OCI-LY7 (cell line): ENCODE results near the gene DIP2C. TPM values are rescaled to one million over a fixed set of nuclear protein-coding genes. Genes with fewer than 3 reads are reported as not detected.

ENCODE experiments used
- BruUV-seq: library from RNA; stranded (reverse); fragments of 400-500 nt; replicated peaks from 2 replicates; lab custom pipeline; 2021; lab: Mats Ljungman, UMichigan
- CTCF ChIA-PET: fragments of 300-600 bp; sonication (Branson Sonifier 250); formaldehyde crosslinking; loops from one replicate; lab custom pipeline; 2022; ENCODE audit warnings: antibody characterized with exemption; ENCODE audit not compliant: unreplicated experiment; lab: Charles Lee
- POLR2A ChIA-PET: fragments of 300-600 bp; sonication (Branson Sonifier 250); formaldehyde crosslinking; loops from one replicate; lab custom pipeline; 2022; ENCODE audit warnings: antibody characterized with exemption; lab: Charles Lee
- DNase-seq: peaks from one replicate; pipeline ENCODE4 v3.0.0-alpha.2; 2015; ENCODE audit warnings: low spot score
- H2AFZ ChIP-seq: fragments of 200-600 bp; sonication (generic), shearing (Covaris generic); 2 replicates; pipeline ENCODE4 v1.6.1; 2014; ENCODE audit warnings: mild to moderate bottlenecking, antibody characterized with exemption, low read length, moderate library complexity
- H3K27ac ChIP-seq: fragments of 200-600 bp; sonication (generic); 2 replicates; pipeline ENCODE4 v1.5.1; 2014; ENCODE audit warnings: mixed run types, low read depth, mild to moderate bottlenecking, moderate library complexity, low read length, inconsistent platforms; ENCODE audit not compliant: poor library complexity, severe bottlenecking
- H3K36me3 ChIP-seq: fragments of 200-600 bp; sonication (generic); 2 replicates; pipeline ENCODE4 v1.6.1; 2014; ENCODE audit warnings: mild to moderate bottlenecking, antibody characterized with exemption, low read length, moderate library complexity, mixed read lengths; ENCODE audit not compliant: insufficient read depth
- H3K4me1 ChIP-seq: fragments of 200-600 bp; sonication (generic); 2 replicates; pipeline ENCODE4 v1.5.1; 2014; ENCODE audit warnings: mild to moderate bottlenecking, low read length; ENCODE audit not compliant: insufficient read depth, poor library complexity, severe bottlenecking
- H3K4me2 ChIP-seq: fragments of 200-600 bp; sonication (generic); 2 replicates; pipeline ENCODE4 v1.6.1; 2014; ENCODE audit warnings: mild to moderate bottlenecking, low read length
- H3K4me3 ChIP-seq: fragments of 200-600 bp; sonication (generic); 2 replicates; pipeline ENCODE4 v1.5.1; 2014; ENCODE audit warnings: mild to moderate bottlenecking, low read depth, low read length; ENCODE audit not compliant: poor library complexity, severe bottlenecking
- H3K79me2 ChIP-seq: fragments of 200-600 bp; sonication (generic); 2 replicates; pipeline ENCODE4 v1.6.1; 2016; ENCODE audit warnings: low read depth, mild to moderate bottlenecking, low read length, moderate library complexity, mixed read lengths; ENCODE audit not compliant: insufficient read depth
- H3K9me2 ChIP-seq: fragments of 200-600 bp; sonication (generic); 2 replicates; pipeline ENCODE4 v1.6.1; 2016; ENCODE audit warnings: mild to moderate bottlenecking, low read length, mixed read lengths; ENCODE audit not compliant: insufficient read depth
- H3K9me3 ChIP-seq: fragments of 200-600 bp; sonication (generic); 2 replicates; pipeline ENCODE4 v1.6.1; 2014; ENCODE audit warnings: mild to moderate bottlenecking, mixed run types, low read length, mixed read lengths
- H4K20me1 ChIP-seq: fragments of 200-600 bp; sonication (generic); 2 replicates; pipeline ENCODE4 v1.6.1; 2014; ENCODE audit warnings: mild to moderate bottlenecking, antibody characterized with exemption, low read length, moderate library complexity, mixed read lengths; ENCODE audit not compliant: insufficient read depth
- EZH2phosphoT487 ChIP-seq: fragments of 200-600 bp; sonication (generic); IDR thresholded peaks from 2 replicates; pipeline ENCODE4 v1.6.1; 2018; ENCODE audit warnings: low read depth, borderline replicate concordance, mild to moderate bottlenecking, mixed run types, antibody characterized with exemption, low read length, moderate library complexity, mixed read lengths
- intact Hi-C: fragments of 100-400 bp; cut with micrococcal nuclease; formaldehyde crosslinking; loops from one replicate; pipeline ENCODE4 v1.10.0; 2022; ENCODE audit not compliant: unreplicated experiment
- total RNA-seq, 2 experiments: library from RNA; depleted of rRNA in 1 of 2; stranded (reverse); fragments of >200 nt in 1 of 2; shearing (Covaris generic) in 1 of 2; gene quantifications; 2 replicates each; pipeline ENCODE4 v1.2.3, GENCODE V29; 2014 to 2022
- TF ChIP-seq, protein P1 (sequence below): fragments of 200-600 bp; sonication (generic); conservative IDR thresholded peaks from 2 replicates; pipeline ENCODE4 v1.5.1; 2014; ENCODE audit warnings: mild to moderate bottlenecking, antibody characterized with exemption, low read length, moderate library complexity, mixed read lengths

DIP2C gene
- total RNA-seq, 2 experiments from 2014 or later, result 10.9 to 29.5 TPM

DNA sequence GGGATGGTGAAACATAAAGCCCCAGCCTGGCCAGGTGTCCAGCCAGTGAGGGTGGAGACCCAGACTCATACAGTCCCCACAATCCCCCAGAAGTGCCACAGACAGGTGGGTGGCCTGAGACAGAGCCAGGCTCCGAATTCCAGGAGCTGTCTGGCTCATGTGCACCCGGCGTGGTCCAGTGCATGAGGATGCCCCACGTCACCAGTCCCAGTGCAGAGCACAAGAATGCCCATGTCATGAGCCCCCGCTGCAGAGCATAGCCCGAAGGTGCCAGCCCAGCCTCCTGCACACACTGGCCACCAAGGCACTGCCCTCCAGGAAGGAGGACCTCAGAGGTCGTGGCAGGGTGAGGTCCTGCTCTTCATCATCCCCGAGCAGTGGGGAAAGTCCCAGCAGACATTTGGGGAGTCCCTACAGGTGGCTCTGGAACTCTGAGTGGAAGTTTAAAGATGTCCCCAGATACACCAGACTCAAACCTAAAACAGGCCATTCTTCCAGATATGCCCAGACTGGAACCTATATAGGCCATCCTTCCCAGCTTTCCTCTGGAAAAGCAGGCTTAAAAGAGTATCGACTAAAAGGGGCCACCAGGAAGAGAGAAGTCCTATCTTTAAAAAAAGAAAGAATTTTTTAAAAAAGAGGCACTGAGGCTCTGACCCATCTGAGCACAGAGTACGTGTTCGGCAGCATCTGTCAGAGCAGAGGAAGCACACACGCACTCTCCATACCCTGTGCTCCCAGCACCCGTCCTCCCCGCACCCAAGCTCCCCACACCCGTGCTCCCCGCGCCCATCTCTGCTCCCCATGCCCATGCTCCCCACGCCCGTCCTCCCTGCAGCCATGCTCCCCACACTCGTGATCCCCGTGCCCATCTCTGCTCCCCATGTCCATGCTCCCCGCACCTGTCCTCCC is 11.5 kb downstream of the DIP2C start:
- CTCF ChIA-PET, result no interaction called here

GRCh38 chr10:677038-677437 is 12.4 kb downstream of the DIP2C start:
- no TSS peak for BruUV-seq
- no peaks in the 10 kb centered on the region for H3K79me2 ChIP-seq
- H3K4me3 ChIP-seq, result no peak overlapping the region
- no peak for DNase-seq
- H4K20me1 ChIP-seq, result no peaks in the 10 kb centered on the region
- H3K27ac ChIP-seq, result no peak overlapping the region
- CTCF ChIA-PET, result no interaction called here
- POLR2A ChIA-PET, result interaction anchor here (1.1 kb wide), 1 partner anchor 269 kb away, joined by 3 read pairs; no protein-coding TSS in a partner anchor
- H3K4me1 ChIP-seq, result no peaks in the 10 kb centered on the region
- no peaks in the 10 kb centered on the region for H3K36me3 ChIP-seq
- intact Hi-C loops, result no loop called here
- TF ChIP-seq EZH2phosphoT487, result no peak
- TF ChIP-seq, protein P1, sequence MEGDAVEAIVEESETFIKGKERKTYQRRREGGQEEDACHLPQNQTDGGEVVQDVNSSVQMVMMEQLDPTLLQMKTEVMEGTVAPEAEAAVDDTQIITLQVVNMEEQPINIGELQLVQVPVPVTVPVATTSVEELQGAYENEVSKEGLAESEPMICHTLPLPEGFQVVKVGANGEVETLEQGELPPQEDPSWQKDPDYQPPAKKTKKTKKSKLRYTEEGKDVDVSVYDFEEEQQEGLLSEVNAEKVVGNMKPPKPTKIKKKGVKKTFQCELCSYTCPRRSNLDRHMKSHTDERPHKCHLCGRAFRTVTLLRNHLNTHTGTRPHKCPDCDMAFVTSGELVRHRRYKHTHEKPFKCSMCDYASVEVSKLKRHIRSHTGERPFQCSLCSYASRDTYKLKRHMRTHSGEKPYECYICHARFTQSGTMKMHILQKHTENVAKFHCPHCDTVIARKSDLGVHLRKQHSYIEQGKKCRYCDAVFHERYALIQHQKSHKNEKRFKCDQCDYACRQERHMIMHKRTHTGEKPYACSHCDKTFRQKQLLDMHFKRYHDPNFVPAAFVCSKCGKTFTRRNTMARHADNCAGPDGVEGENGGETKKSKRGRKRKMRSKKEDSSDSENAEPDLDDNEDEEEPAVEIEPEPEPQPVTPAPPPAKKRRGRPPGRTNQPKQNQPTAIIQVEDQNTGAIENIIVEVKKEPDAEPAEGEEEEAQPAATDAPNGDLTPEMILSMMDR, result no peak
- no peaks in the 10 kb centered on the region for H3K9me2 ChIP-seq
- H3K4me2 ChIP-seq, result no peak overlapping the region
- no peak overlapping the region for H2AFZ ChIP-seq
- no peaks in the 10 kb centered on the region for H3K9me3 ChIP-seq

More for the DNA sequence above, 11.5 kb downstream of the DIP2C start:
- intact Hi-C loops, result no loop called here
- H3K4me3 ChIP-seq, result no peak overlapping the region
- no peak for DNase-seq
- no peaks in the 10 kb centered on the region for H3K4me1 ChIP-seq
- H3K36me3 ChIP-seq, result no peaks in the 10 kb centered on the region
- POLR2A ChIA-PET, result no interaction called here
- no peak overlapping the region for H3K27ac ChIP-seq
- no peak overlapping the region for H2AFZ ChIP-seq
- no peaks in the 10 kb centered on the region for H3K79me2 ChIP-seq
- H3K9me3 ChIP-seq, result no peaks in the 10 kb centered on the region
- H4K20me1 ChIP-seq, result no peaks in the 10 kb centered on the region
- H3K4me2 ChIP-seq, result no peak overlapping the region
- no TSS peak for BruUV-seq
- no peak for TF ChIP-seq EZH2phosphoT487
- TF ChIP-seq, protein P1, result no peak
- H3K9me2 ChIP-seq, result no peaks in the 10 kb centered on the region

DNA sequence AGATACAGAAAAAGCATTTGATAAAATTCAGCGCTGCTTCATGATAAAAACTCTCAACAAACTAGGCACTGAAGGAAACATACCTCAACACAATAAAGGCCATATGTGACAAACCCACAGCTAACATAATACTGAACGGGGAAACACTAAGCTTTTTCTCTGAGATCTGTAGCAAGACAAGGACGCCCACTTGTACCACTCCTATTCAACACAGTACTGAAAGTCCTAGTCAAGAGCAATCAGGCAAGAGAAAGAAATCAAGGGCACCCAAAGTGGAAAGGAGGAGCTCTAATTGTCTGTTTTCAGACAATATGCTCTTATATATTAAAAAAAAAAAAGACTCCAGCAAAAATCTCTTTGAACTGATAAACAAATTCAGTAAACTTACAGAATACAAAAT is 13.3 kb downstream of the DIP2C start:
- no peaks in the 10 kb centered on the region for H3K36me3 ChIP-seq
- H3K27ac ChIP-seq, result no peak overlapping the region
- no peak for DNase-seq
- H3K9me2 ChIP-seq, result no peaks in the 10 kb centered on the region
- BruUV-seq, result no TSS peak
- no peak overlapping the region for H3K4me3 ChIP-seq
- no peaks in the 10 kb centered on the region for H3K4me1 ChIP-seq
- intact Hi-C loops, result no loop called here
- no peak for TF ChIP-seq EZH2phosphoT487
- TF ChIP-seq, protein P1, result no peak
- no peak overlapping the region for H3K4me2 ChIP-seq
- ChIA-PET POLR2A (interaction anchor here (0.7 to 1.1 kb wide), 2 partner anchors 242 to 268 kb away, joined by 3 to 6 read pairs; no protein-coding TSS in a partner anchor), CTCF (no interaction called here)
- no peak overlapping the region for H2AFZ ChIP-seq
- no peaks in the 10 kb centered on the region for H3K79me2 ChIP-seq
- H3K9me3 ChIP-seq, result no peaks in the 10 kb centered on the region
- no peaks in the 10 kb centered on the region for H4K20me1 ChIP-seq
